H1 (cell line): ENCODE data around the gene SLC6A18. TPM values are rescaled to one million over a fixed set of nuclear protein-coding genes. Genes with fewer than 3 reads are reported as not detected.

Experiments used
- CTCF ChIA-PET: fragments of 300-600 bp; sonication (Branson Sonifier 250); formaldehyde crosslinking; loops from one replicate; lab custom pipeline; 2021; ENCODE audit not compliant: partially characterized antibody; lab: Charles Lee
- POLR2A ChIA-PET: fragments of 300-600 bp; sonication (Branson Sonifier 250); formaldehyde crosslinking; loops from one replicate; lab custom pipeline; 2021; ENCODE audit warnings: inconsistent platforms; ENCODE audit not compliant: partially characterized antibody; lab: Charles Lee
- DNase-seq, 2 experiments: peaks; one replicate each; pipeline versions ENCODE4 v3.0.0 to v3.0.0-alpha.2; 2010 to 2022; ENCODE audit warnings: low spot score in 2 of 2, low read depth in 1 of 2, mixed read lengths in 1 of 2
- FAIRE-seq: peaks from 2 replicates; lab custom pipeline; 2011; peaks lifted over from hg19 to GRCh38; lab: Jason Lieb, UNC
- H2AFZ ChIP-seq: 2 replicates; pipeline ENCODE4 v1.8.1; 2012; ENCODE audit warnings: low read length, inconsistent platforms
- H2AK5ac ChIP-seq: 2 replicates; pipeline ENCODE4 v1.6.1; 2013; ENCODE audit warnings: low read depth, low read length
- H2BK120ac ChIP-seq: replicated peaks from 2 replicates; pipeline ENCODE3; 2013; ENCODE audit warnings: low read depth, low read length, inconsistent platforms
- H2BK12ac ChIP-seq: 2 replicates; pipeline ENCODE4 v1.6.1; 2013; ENCODE audit warnings: low read depth, low read length
- H2BK15ac ChIP-seq: 2 replicates; pipeline ENCODE4 v1.6.1; 2013; ENCODE audit warnings: low read length
- H2BK20ac ChIP-seq: 2 replicates; pipeline ENCODE4 v1.6.1; 2013; ENCODE audit warnings: low read length
- H2BK5ac ChIP-seq: 2 replicates; pipeline ENCODE4 v1.6.1; 2013; ENCODE audit warnings: low read depth, low read length
- H3K14ac ChIP-seq: 2 replicates; pipeline ENCODE4 v1.6.1; 2013; ENCODE audit warnings: inconsistent platforms; ENCODE audit not compliant: insufficient read length
- H3K18ac ChIP-seq: 2 replicates; pipeline ENCODE4 v1.6.1; 2013; ENCODE audit warnings: low read length; ENCODE audit errors: extremely low read depth
- H3K23ac ChIP-seq: 2 replicates; pipeline ENCODE4 v1.6.1; 2013; ENCODE audit warnings: inconsistent platforms; ENCODE audit not compliant: insufficient read length
- H3K23me2 ChIP-seq: 2 replicates; pipeline ENCODE4 v1.6.1; 2013; ENCODE audit warnings: low read depth, low read length
- H3K27ac ChIP-seq: 2 replicates; pipeline ENCODE4 v1.6.1; 2011; ENCODE audit warnings: low read depth, low read length, inconsistent platforms
- H3K27me3 ChIP-seq, 4 experiments: replicated peaks in 1 of 4; 1 replicate in 1 of 4; 2 replicates in 3 of 4; pipeline versions ENCODE4 v1.6.1 to v1.8.1; 2011 to 2013; ENCODE audit warnings: low read length in 3 of 4, mild to moderate bottlenecking in 3 of 4, inconsistent platforms in 2 of 4, mixed read lengths in 2 of 4, moderate library complexity in 1 of 4; ENCODE audit not compliant: control insufficient read depth in 3 of 4, insufficient read depth in 3 of 4; ENCODE audit errors: extremely low read depth in 1 of 4
- H3K36me3 ChIP-seq, 4 experiments: 2 replicates each; pipeline versions ENCODE4 v1.6.1 to v1.8.1; 2011 to 2013; ENCODE audit warnings: mild to moderate bottlenecking in 4 of 4, low read length in 3 of 4, moderate library complexity in 2 of 4, control low read depth in 1 of 4, inconsistent platforms in 1 of 4; ENCODE audit not compliant: insufficient read depth in 4 of 4, control insufficient read depth in 2 of 4
- H3K4ac ChIP-seq: replicated peaks from 2 replicates; pipeline ENCODE3; 2013; ENCODE audit warnings: low read length, low read depth, mixed read lengths, inconsistent platforms; ENCODE audit not compliant: insufficient read length
- H3K4me1 ChIP-seq, 4 experiments: replicated peaks in 1 of 4; 1 replicate in 1 of 4; 2 replicates in 3 of 4; pipeline versions ENCODE4 v1.6.1 to v1.8.1; 2011 to 2013; ENCODE audit warnings: low read length in 3 of 4, inconsistent platforms in 2 of 4, mixed read lengths in 1 of 4; ENCODE audit not compliant: insufficient read depth in 4 of 4, control insufficient read depth in 3 of 4
- H3K4me2 ChIP-seq, 2 experiments: 2 replicates each; pipeline versions ENCODE4 v1.6.1 to v1.8.1; 2011 to 2013; ENCODE audit warnings: low read depth in 2 of 2, low read length in 2 of 2, control low read depth in 1 of 2, inconsistent platforms in 1 of 2, mild to moderate bottlenecking in 1 of 2; ENCODE audit not compliant: insufficient read depth in 1 of 2
- H3K4me3 ChIP-seq, 4 experiments: fragments of 200-600, 300-600 bp in 1 of 4; sonication (generic), shearing (Covaris generic), sonication (Bioruptor Twin) in 1 of 4; 2 replicates each; pipeline versions ENCODE4 v1.5.1 to v1.8.1; 2011 to 2016; ENCODE audit warnings: low read length in 4 of 4, low read depth in 3 of 4, control low read depth in 2 of 4, inconsistent platforms in 2 of 4, mild to moderate bottlenecking in 2 of 4, mixed read lengths in 1 of 4, moderate library complexity in 1 of 4; ENCODE audit not compliant: insufficient read depth in 2 of 4; ENCODE audit errors: extremely low read depth in 1 of 4
- H3K56ac ChIP-seq: replicated peaks from 2 replicates; pipeline ENCODE3; 2013; ENCODE audit warnings: low read depth, mild to moderate bottlenecking, mixed read lengths, low read length, inconsistent platforms; ENCODE audit not compliant: insufficient read length
- H3K79me1 ChIP-seq: 2 replicates; pipeline ENCODE4 v1.6.1; 2013; ENCODE audit warnings: low read depth, low read length, control low read depth
- H3K79me2 ChIP-seq, 2 experiments: 2 replicates each; pipeline versions ENCODE4 v1.6.1 to v1.8.1; 2012 to 2013; ENCODE audit warnings: low read length in 2 of 2, mild to moderate bottlenecking in 2 of 2, inconsistent platforms in 1 of 2; ENCODE audit not compliant: insufficient read depth in 2 of 2, control insufficient read depth in 1 of 2
- H3K9ac ChIP-seq, 4 experiments: replicated peaks in 1 of 4; 1 replicate in 1 of 4; 2 replicates in 3 of 4; pipeline versions ENCODE4 v1.6.1 to v1.8.1; 2011 to 2013; ENCODE audit warnings: low read depth in 3 of 4, low read length in 3 of 4, control low read depth in 2 of 4, mild to moderate bottlenecking in 2 of 4, moderate library complexity in 2 of 4, inconsistent platforms in 1 of 4; ENCODE audit errors: extremely low read depth in 1 of 4
- H3K9me3 ChIP-seq, 2 experiments: 2 replicates each; pipeline versions ENCODE4 v1.6.1 to v1.8.1; 2012 to 2013; ENCODE audit warnings: mild to moderate bottlenecking in 2 of 2, moderate library complexity in 2 of 2, control low read depth in 1 of 2, inconsistent platforms in 1 of 2, low read depth in 1 of 2, low read length in 1 of 2, mixed read lengths in 1 of 2; ENCODE audit not compliant: insufficient read depth in 2 of 2
- H4K20me1 ChIP-seq, 2 experiments: replicated peaks in 1 of 2; 2 replicates each; pipeline versions ENCODE3 to v1.8.1; 2011 to 2013; ENCODE audit warnings: inconsistent platforms in 2 of 2, low read length in 2 of 2, mild to moderate bottlenecking in 1 of 2; ENCODE audit not compliant: insufficient read depth in 2 of 2, control insufficient read depth in 1 of 2
- H4K5ac ChIP-seq: 2 replicates; pipeline ENCODE4 v1.6.1; 2013; ENCODE audit warnings: low read length, low read depth, mixed read lengths, inconsistent platforms; ENCODE audit not compliant: insufficient read length
- H4K8ac ChIP-seq: 2 replicates; pipeline ENCODE4 v1.8.0; 2013; ENCODE audit warnings: mild to moderate bottlenecking, moderate library complexity, low read length, inconsistent platforms; ENCODE audit not compliant: insufficient read depth; ENCODE audit errors: extremely low read depth
- H4K91ac ChIP-seq: replicated peaks from 2 replicates; pipeline ENCODE3; 2013; ENCODE audit warnings: low read length, mixed read lengths, inconsistent platforms; ENCODE audit not compliant: insufficient read length
- ASH2L ChIP-seq: fragments of 200-600, 300-600 bp; sonication (generic); IDR thresholded peaks from one replicate; pipeline ENCODE4 v1.7.1; 2017; ENCODE audit warnings: low read length
- BACH1 ChIP-seq: IDR thresholded peaks from 2 replicates; pipeline ENCODE4 v1.6.1; 2012; ENCODE audit warnings: low read length, improper control_type of control experiment
- CBX5 ChIP-seq: fragments of 300-800, 300-1000 bp; sonication (generic); IDR thresholded peaks from 2 replicates; pipeline ENCODE4 v1.7.1; 2016; ENCODE audit warnings: antibody characterized with exemption, low read length, low read depth
- CBX8 ChIP-seq: fragments of 300-800, 300-1000 bp; sonication (generic); IDR thresholded peaks from 2 replicates; pipeline ENCODE4 v1.7.1; 2016; ENCODE audit warnings: low read depth, low read length, borderline replicate concordance
- EP300 ChIP-seq, 2 experiments: IDR thresholded peaks; 1 replicate in 1 of 2; 2 replicates in 1 of 2; pipeline ENCODE4 v1.6.1; 2011 to 2012; ENCODE audit warnings: low read depth in 2 of 2, low read length in 2 of 2, mild to moderate bottlenecking in 2 of 2, borderline replicate concordance in 1 of 2, inconsistent platforms in 1 of 2, moderate library complexity in 1 of 2
- GTF2F1 ChIP-seq: IDR thresholded peaks from 2 replicates; pipeline ENCODE4 v1.6.1; 2012; ENCODE audit warnings: low read depth, low read length, improper control_type of control experiment, borderline replicate concordance
- HDAC2 ChIP-seq, 2 experiments: fragments of 300-600 bp in 1 of 2; sonication (generic) in 1 of 2; IDR thresholded peaks; 2 replicates each; pipeline ENCODE4 v1.6.1; 2011 to 2012; ENCODE audit warnings: low read depth in 2 of 2, low read length in 2 of 2, mild to moderate bottlenecking in 2 of 2, moderate library complexity in 2 of 2, borderline replicate concordance in 1 of 2, inconsistent platforms in 1 of 2
- POLR2A ChIP-seq, 2 experiments: IDR thresholded peaks; 1 replicate in 1 of 2; 2 replicates in 1 of 2; pipeline ENCODE4 v1.6.1; 2011; ENCODE audit warnings: low read depth in 2 of 2, low read length in 2 of 2, mild to moderate bottlenecking in 2 of 2; ENCODE audit errors: control extremely low read depth in 1 of 2
- POLR2AphosphoS5 ChIP-seq: IDR thresholded peaks from 2 replicates; pipeline ENCODE4 v1.6.1; 2011; ENCODE audit warnings: low read depth, low read length
- RBBP5 ChIP-seq: IDR thresholded peaks from 2 replicates; pipeline ENCODE4 v1.7.1; 2012; ENCODE audit warnings: low read depth, mild to moderate bottlenecking, inconsistent platforms, low read length, moderate library complexity, borderline replicate concordance
- TBP ChIP-seq: IDR thresholded peaks from 2 replicates; pipeline ENCODE4 v1.6.1; 2011; ENCODE audit warnings: low read depth, low read length, improper control_type of control experiment
- USF2 ChIP-seq: IDR thresholded peaks from 2 replicates; pipeline ENCODE4 v1.6.1; 2011; ENCODE audit warnings: low read length, improper control_type of control experiment
- WGBS, 2 experiments: shearing (Covaris generic) in 1 of 2; methylation state at CpG; one replicate each; pipeline versions ENCODE4 v1.1.6 to v1.1.7; 2013 to 2015; ENCODE audit warnings: low lambda C conversion rate in 2 of 2, mixed read lengths in 2 of 2, inconsistent platforms in 1 of 2, low coverage in 1 of 2, missing lambda C conversion rate in 1 of 2; ENCODE audit not compliant: insufficient replicate concordance in 2 of 2, insufficient coverage in 1 of 2, insufficient read length in 1 of 2; ENCODE audit errors: extremely low coverage in 1 of 2, missing lambda C conversion rate in 1 of 2; 5-methylcytosine and 5-hydroxymethylcytosine counted together
- polyA plus RNA-seq, 7 experiments: library from polyadenylated mRNA; depleted of rRNA in 3 of 7; stranded (reverse) in 5 of 7; unstranded in 2 of 7; fragments of >200 nt in 5 of 7; fragments of 200-250 nt in 2 of 7; gene quantifications; 1 replicate in 5 of 7; 2 replicates in 1 of 7; 4 replicates in 1 of 7; pipeline versions ENCODE4 v1.2.1 to v1.2.3, GENCODE V29; 2011 to 2013; ENCODE audit warnings: missing spikeins in 2 of 7, mixed read lengths in 2 of 7
- total RNA-seq: library from RNA; stranded (reverse); fragmentation: NEBNext Ultra II Directional; extraction: Animal tissue kit (Norgen Biotek cat#: 25700); gene quantifications from 2 replicates; pipeline ENCODE4 v1.2.1, GENCODE V29; 2021

Gene SLC6A18
- total and polyA plus RNA-seq, 2 of the 8 experiments (the other 6 are each of a cell fraction or from before 2014, with no cell fraction given) = not detected

- Histone ChIP-seq H4K20me1 (no peaks in the 10 kb centered on the region), H4K8ac (no peak overlapping the region), H3K4me3 (no peak overlapping the region), H3K4ac (no peak overlapping the region), H2AK5ac (no peak overlapping the region), H3K9me3 (peaks cover 0 to 3% of the 10 kb centered on the region in 2 experiments; a peak in 1 of 4 replicates), H3K23me2 (no peaks in the 10 kb centered on the region), H3K79me2 (no peaks in the 10 kb centered on the region), H2AFZ (no peak overlapping the region), H3K18ac (no peak overlapping the region), H3K56ac (no peak overlapping the region), H2BK12ac (no peak overlapping the region), H3K36me3 (no peaks in the 10 kb centered on the region), H2BK5ac (no peak overlapping the region), H3K27ac (no peak overlapping the region), H3K27me3 (no peaks in the 10 kb centered on the region), H3K9ac (no peak overlapping the region), H4K91ac (no peak overlapping the region), H2BK120ac (no peak overlapping the region), H4K5ac (no peak overlapping the region), H2BK20ac (no peak overlapping the region), H3K4me2 (no peak overlapping the region), H3K14ac (no peak overlapping the region), H3K23ac (no peak overlapping the region), H3K4me1 (peaks cover 0 to 3% (median 0%) of the 10 kb centered on the region in 4 experiments; a peak in 1 of 7 replicates), H3K79me1 (no peaks in the 10 kb centered on the region), H2BK15ac (no peak overlapping the region)
- 90% methylated on average over 31 of the region's 31 CpGs; no CpG with 5 or more reads in 1 of the 2 experiments for WGBS, 2 experiments
- ChIA-PET POLR2A (no interaction called here), CTCF (interaction anchor here (0.7 to 5.5 kb wide), 8 partner anchors 8 to 234 kb away, joined by 3 to 30 read pairs (median 4); partner anchors contain the start of gene SLC6A19)
- FAIRE-seq (no peak), DNase-seq (no peak)
- TF ChIP-seq CBX5 (no peak), EP300 (IDR thresholded peaks at IDR 0.05; ENCODE audit: borderline replicate concordance in 1 of 2, low read depth in 2 of 2, low read length in 2 of 2) (no peak), TBP (no peak), POLR2AphosphoS5 (no peak), CBX8 (no peak), USF2 (no peak), POLR2A (IDR thresholded peaks at IDR 0.05; ENCODE audit: control extremely low read depth in 1 of 2, low read depth in 2 of 2, low read length in 2 of 2) (no peak), BACH1 (no peak), RBBP5 (no peak), ASH2L (no peak), HDAC2 (IDR thresholded peaks at IDR 0.05; ENCODE audit: borderline replicate concordance in 1 of 2, low read depth in 2 of 2, low read length in 2 of 2) (no peak), GTF2F1 (no peak)
Observed at GRCh38 chr5:1182633-1183423, 42.4 kb upstream of the SLC6A18 start.
